ENCODE results near the gene PSPH.
"Not testable (repeated sequence)": the region's sequence is repeated elsewhere in the genome, so short reads cannot be mapped to it uniquely, and the experiment has no call there.

Gene PSPH

DNA sequence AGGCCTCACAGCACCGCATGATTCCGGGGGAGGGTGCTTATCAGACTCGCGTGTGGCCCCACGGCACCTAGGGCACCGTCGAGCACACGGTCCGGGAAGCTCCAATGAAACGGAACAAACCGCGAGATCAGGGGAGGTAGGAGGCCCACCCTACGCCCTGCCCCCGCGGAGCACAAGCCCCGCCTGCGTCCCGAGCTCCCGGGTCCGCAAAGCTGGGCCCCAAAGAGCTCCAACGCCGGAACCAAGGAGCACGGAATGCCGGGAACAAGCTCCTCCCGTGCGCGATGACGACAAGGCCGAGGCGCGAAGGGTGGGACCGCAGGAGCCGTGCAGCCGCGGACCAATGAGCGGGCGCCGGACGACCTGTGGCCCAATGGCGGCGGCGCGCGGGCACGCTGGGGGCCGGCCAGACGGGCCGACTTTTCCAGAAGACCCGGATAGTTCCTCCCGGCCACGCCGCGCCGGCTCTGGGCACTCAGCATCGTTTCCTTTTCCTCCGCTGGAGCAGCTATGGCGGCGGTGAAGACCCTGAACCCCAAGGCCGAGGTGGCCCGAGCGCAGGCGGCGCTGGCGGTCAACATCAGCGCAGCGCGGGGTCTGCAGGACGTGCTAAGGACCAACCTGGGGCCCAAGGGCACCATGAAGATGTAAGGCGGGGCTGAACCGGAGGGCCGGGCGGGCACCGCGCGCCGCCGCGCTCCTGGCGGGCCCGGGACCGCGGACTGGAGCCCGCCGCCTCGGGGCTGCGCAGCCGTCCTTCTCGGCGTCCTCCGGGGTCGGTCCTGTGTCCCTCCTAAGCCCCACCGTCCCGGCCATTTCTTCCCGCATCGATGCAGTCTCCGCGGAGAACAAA lies at the start of gene PSPH, which contains the start of gene CCT6A:
PSPH (minus strand) TSS at position 106 of the 853 bp plus-strand sequence. CDS start 30,232 bp downstream, outside the sequence.
CCT6A (plus strand) TSS at position 427 of the 853 bp plus-strand sequence; CDS start at position 511, 84 bp downstream.
- DNase-seq: peak; percentile 92

- no peak for DNase-seq
Measured at GRCh38 chr7:56099653-56100052, 48.4 kb upstream of the PSPH start.

GRCh38 chr7:56098187-56099008 lies 47.2 kb upstream of the PSPH start:
- DNase-seq: not testable (repeated sequence)

DNA sequence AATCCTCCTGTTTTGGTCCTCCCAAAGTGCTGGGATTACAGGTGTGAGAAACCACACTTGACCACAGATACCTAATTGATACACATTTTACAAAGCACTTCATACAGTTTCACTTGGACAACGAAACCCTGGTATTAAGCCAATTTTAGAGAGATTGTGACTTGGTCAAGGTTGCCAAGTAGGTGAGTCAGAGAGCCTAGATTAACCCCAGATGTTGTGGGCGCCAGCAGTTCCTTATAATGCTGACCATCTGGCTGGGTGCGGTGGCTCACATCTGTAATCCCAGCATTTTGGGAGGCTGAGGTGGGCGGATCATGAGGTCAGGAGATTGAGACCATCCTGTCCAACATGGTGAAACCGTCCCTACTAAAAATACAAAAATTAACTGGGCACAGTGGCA lies 46.5 kb upstream of the PSPH start:
- no peak for DNase-seq

GRCh38 chr7:56092789-56093531 lies 41.7 kb upstream of the PSPH start, which contains the start of gene PHKG1:
Gene PHKG1 (minus strand): TSS chr7:56092952. CDS start chr7:56088941, 4,011 bp downstream.
- DNase-seq: no peak

DNA sequence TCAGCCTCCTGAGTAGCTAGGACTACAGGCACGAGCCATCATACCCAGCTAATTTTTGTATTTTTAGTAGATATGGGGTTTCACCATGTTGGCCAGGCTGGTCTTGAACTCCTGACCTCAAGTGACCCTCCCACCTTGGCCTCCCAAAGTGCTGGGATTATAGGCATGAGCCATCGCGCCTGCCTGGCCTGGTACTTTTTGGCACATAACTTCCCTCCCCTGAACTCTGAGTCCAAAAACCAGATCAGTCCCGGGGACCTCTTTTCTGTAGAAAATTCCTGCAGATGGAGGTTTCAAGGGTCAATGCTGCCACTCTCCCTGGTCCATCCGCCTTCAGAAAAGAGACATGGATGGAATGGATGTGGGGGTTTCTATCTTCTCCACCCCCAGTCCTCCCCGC lies 41.1 kb upstream of the PSPH start:
- not testable (repeated sequence) for DNase-seq

- DNase-seq: no peak
Measured at GRCh38 chr7:56091591-56091990, 40.3 kb upstream of the PSPH start.

DNA sequence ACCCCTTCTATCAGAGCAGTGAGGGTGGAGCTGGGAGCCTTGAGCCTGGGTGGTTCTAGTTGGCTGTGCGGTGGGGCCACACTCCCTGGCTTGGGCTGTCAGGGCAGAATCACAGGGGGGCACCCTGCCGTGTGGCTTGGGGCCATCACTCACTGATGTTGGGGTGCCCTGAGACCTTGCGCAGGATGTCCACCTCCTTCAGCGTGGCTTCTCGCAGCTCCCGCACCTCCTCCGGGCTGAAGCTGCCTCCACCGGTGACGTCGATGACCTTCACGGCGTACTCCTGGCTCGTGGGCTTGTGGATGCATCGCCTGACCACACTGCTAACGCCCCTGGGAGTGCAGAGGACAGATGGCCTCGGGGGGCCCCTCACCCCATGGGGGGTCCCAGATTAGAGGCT lies 36.2 kb upstream of the PSPH start:
- no peak for DNase-seq

GRCh38 chr7:56086761-56087160 lies 35.5 kb upstream of the PSPH start:
- no peak for DNase-seq

DNA sequence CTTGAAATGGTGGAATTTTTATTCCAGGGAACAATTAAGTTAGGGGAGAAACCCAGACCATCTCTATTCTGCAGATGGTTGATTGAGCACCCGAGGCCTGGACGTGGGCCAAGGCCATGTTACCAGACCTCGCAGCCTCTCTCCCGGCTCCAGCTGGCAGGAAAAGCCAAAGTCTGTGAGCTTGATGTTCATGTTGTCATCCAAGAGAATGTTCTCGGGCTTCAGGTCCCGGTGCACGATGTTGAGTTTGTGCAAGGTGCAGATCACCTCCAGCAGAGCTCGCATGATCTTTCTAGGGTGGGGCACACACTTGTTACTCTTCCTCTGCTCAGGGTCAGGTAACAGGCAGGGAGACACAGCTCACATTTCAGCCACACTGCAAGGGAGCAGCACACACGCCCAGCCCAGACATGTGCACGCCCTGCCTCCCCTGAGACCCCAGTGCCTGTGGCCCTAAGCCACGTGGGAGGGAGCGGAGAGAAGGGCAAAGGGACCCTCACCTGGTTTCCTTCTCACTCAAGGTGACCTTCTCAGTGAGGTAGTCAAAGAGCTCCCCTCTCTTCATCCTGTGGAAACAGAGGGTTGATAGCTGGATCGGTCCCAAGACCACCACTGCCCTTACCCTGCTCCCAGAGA lies 32.0 kb upstream of the PSPH start:
- DNase-seq: no peak

DNA sequence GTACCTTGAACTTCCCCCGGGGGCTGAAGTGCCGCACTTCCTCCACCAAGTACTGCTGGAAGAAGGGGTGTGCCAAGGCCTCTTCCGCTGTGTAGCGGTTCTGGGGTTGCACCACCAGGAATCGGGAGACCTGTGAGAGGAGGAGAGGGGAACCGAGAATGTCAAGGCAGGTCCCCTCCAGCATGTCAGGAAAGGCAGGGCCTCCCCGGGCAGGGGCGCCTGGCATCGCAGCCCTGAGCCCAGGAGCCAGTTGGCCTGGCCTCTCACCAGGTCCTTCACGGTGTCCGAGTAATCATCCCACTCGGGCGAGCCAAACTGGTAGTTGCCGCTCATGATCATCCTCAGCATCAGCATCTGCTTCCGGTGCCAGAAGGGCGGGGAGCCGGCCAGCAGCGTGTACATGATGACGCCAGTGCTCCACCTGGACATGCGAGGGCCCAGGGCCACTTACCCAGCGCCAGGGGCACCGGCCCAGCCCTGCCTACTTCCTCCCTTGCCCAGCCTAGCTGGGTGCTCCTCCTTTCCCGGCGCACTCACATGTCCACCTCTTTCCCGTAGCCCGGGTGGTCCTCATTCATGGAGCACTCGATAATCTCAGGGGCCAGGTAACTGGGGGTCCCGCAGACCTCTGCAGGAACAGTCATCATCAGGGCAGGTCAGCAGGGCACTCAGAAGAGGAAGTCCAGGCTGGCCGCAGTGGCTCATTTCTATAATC lies 30.5 kb upstream of the PSPH start:
- no peak for DNase-seq

GRCh38 chr7:56080726-56081435 lies 29.6 kb upstream of the PSPH start:
- DNase-seq: not testable (repeated sequence)

DNA sequence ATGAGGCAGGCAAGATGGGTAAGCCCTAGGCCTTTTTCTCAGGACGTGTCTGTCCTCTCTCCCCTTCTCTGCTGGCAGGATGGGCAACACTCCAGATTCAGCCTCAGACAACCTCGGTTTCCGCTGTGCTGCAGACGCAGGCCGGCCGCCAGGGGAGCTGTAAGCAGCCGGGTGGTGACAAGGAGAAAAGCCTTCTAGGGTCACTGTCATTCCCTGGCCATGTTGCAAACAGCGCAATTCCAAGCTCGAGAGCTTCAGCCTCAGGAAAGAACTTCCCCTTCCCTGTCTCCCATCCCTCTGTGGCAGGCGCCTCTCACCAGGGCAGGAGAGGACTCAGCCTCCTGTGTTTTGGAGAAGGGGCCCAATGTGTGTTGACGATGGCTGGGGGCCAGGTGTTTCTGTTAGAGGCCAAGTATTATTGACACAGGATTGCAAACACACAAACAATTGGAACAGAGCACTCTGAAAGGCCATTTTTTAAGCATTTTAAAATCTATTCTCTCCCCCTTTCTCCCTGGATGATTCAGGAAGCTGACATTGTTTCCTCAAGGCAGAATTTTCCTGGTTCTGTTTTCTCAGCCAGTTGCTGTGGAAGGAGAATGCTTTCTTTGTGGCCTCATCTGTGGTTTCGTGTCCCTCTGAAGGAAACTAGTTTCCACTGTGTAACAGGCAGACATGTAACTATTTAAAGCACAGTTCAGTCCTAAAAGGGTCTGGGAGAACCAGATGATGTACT lies 28.4 kb upstream of the PSPH start:
- no peak for DNase-seq

- DNase-seq: no peak
Measured at GRCh38 chr7:56078196-56078595, 27.0 kb upstream of the PSPH start.

DNA sequence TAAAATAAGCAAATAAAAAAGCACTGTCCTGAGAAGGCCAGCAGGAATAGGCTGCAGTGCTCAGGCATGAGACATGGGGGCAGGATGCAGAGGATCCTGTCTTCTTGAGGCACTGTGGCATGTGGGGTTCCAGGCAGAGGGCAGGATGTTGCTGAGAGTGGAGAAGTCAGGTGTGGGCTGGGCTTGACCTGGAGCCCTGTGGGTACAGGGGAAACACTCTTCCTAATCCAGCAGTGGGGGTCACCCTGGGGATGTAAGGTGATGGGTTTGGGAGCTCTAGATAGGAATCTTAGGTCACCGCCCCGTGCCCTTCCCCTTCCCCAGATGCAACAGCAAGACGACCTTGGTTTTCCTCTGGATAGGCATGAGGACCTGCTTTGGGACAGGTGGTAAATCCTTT lies 26.4 kb upstream of the PSPH start:
- no peak for DNase-seq

- DNase-seq: peak; percentile 70
Measured at GRCh38 chr7:56074371-56074791, 23.1 kb upstream of the PSPH start.

- DNase-seq: not testable (repeated sequence)
Measured at GRCh38 chr7:56066376-56066775, 15.1 kb upstream of the PSPH start.

GRCh38 chr7:56063882-56064625 lies 12.8 kb upstream of the PSPH start, which contains the start of gene SUMF2:
Gene SUMF2 (plus strand): TSS chr7:56064286. CDS start chr7:56064312, 26 bp downstream.
- peak; percentile 94 for DNase-seq

- no peak for DNase-seq
Measured at GRCh38 chr7:56063500-56063881, 12.2 kb upstream of the PSPH start.

All from CD4-positive, alpha-beta T cell treated with Interleukin-17A for 4 hours (primary cell).